GM19238 (cell line): Measurements from ENCODE around the gene PSENEN.

Source experiments
- DNase-seq: peaks from one replicate; pipeline ENCODE4 v3.0.0; 2011; ENCODE audit warnings: low spot score; ENCODE audit not compliant: insufficient read length

Gene PSENEN, protein sequence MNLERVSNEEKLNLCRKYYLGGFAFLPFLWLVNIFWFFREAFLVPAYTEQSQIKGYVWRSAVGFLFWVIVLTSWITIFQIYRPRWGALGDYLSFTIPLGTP

DNA sequence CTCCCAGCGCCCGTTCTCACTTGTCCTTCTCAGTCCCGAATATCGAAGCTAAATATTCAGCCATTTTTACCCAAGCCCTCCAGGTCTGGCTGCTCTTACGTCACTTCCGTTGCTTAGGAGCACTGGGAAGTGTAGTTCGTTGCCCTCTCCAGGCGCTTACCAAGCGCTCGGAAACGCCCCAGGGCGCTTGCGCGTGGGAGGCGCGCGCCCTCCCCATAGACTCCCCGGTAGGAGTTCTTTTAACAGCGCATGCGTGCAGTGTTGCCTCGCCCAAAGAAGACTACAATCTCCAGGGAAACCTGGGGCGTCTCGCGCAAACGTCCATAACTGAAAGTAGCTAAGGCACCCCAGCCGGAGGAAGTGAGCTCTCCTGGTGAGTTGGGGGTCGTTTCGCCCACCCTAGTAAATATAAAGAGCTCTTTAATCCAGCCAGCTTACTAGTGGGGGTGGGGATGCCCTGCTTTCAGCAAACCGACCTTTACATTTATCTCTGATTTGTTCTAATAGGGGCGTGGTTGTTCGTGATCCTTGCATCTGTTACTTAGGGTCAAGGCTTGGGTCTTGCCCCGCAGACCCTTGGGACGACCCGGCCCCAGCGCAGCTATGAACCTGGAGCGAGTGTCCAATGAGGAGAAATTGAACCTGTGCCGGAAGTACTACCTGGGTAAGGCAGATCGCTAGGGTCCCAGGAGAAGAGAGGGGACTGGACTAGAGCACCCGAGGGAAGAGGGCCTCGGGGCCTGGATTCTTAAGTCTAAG, at the start of gene PSENEN, which contains the start of gene U2AF1L4:
Gene PSENEN (plus strand): TSS at position 324 of the 759 bp plus-strand sequence. CDS start 280 bp downstream, at position 604.
Gene U2AF1L4 (minus strand): TSS at position 91 of the 759 bp plus-strand sequence. CDS start 27 bp downstream, at position 64.
- DNase-seq: peak; percentile 76

DNA sequence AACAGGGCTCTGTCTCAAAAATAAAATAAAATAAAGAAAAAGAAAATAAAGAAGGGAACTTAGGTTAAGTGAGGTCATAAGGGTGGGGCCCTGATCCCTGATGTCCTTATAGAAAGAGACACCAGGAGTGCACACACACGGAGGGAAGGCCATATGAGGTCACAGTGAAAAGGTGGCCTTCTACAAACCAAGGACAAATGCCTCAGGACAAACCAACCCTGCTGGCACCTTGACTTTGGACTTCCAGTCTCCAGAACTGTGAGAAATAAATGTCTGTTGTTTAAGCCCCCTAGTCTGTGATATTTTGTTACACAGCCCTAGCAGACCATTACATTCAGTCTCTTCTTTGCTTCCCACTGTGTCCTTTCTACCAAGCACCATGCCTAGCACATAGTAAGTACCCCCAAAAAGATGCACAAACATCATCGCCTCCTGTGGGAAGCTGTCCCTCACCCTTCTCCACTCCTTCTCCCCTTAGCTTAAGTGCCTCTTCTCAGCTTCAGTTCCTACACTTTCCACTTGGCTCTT, 49.5 kb upstream of the PSENEN start:
- no peak for DNase-seq

DNA sequence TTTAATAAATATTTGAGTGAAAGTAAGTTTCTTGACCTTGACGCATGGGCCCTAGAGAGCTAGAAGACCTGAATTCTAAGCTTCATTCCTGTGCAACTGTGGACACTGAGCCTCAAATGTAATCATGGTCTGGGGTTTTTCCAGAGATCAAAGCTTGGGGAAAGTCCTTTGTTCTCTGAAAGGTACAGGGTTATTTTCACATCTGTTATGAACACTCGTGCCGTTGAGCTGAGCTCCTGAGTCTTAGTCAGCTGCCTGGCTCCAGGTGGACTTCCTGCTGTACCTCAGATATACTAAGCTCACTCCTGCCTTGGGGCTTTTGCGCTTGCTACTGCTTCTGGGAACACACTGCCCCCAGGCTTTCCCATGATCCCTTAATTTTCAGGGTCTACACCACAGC, 48.6 kb upstream of the PSENEN start:
- DNase-seq: no peak

DNA sequence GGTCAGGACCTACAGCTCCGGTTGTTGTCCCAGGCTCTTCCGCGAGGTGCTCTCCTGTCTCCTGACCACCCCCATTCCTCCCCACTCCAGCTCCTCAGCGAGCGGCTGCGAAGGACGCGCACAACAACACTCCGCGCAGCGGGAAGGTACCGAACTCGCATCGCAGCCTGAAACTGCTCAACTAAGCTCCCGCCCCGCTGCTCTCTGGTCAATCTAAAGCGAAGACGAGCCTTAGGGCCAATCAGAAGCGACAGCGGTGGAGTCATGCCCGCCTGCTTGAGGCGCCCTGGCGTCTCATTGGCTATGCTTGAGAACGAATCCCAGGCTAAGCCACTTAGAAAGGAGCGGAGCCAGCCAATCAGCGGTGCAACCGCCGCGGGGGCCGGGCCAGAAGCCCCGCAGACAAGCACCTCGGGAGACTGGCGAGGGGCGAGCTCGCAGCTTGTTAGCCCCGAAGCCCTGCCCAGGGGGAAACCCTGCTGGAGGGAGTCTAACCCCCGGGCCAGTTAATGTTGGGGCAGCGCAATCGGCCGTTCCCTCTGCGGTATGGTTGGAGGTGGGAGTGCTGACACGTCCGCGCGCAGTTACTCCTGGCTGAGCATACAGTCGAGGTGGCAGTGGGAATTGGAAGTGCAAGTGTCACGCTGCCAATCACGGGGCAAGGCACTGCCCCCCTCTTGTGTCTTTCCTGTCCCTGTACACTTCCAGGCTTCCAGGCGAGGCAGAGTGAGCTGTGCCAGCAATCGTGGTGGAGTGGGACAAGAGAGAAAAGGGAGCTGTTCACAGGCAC, 43.0 kb upstream of the PSENEN start:
- peak; percentile 88 for DNase-seq

DNA sequence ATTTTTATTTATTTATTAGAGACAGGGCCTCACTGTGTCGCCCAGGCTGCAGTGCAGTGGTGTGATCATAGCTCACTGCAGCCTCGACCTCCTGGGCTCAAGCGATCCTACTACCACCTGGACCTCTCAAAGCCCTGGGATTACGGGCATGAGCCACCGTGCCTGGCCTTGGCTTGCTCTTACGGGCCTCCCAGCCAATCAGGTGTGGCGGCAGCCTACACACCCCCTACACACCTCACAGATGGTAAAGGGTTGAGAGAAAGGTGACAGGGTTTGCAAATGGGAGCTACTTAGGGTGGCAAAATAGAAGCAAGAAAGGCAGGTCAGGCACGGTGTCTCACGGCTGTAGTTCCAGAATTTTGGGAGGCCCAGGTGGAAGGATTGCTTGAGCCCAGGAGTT, 42.1 kb upstream of the PSENEN start:
- DNase-seq: no peak

DNA sequence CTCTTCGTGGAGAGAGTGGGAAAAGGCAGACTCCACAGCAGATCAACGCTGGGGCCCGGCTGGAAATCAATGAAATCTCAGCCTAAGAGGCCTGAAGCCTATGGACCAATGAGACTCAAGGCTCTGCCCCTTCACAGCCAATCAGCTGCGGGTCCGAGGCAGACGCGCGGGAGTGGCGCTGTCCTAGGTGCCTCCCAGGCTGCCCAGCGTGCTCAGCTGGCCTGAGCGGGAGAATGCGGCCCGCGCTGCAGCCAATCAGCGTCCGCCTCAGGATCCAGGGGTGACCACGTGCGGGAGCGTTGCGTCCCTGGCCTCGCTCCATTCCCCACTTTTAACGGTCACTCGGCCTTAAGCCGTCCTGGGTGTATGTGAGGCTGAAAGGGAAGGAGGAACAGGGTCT, 41.2 kb upstream of the PSENEN start, which contains the start of gene ZBTB32:
Gene ZBTB32 (plus strand): TSS at position 341 of the 400 bp plus-strand sequence. CDS start 10,069 bp downstream, outside the sequence.
- DNase-seq: no peak

DNA sequence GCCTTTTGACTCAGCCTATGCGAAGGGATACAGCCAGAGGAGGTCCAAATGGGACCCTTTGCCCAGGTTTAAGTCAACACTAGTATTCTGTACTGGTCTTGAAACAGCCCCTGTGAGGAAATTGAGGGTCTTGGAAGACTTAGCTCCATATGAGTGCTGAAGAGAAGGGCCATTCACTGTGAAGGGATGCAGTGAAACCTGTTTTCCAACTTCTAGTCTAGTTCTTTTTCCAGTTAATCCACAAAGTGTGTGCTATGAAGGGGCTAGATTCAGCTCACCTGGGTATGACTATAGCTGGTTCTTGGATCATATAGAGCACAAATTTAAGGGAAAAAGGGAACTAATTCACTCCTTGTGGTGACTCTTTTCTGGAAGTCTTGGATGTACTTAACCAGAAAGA, 37.1 kb upstream of the PSENEN start:
- DNase-seq: no peak

DNA sequence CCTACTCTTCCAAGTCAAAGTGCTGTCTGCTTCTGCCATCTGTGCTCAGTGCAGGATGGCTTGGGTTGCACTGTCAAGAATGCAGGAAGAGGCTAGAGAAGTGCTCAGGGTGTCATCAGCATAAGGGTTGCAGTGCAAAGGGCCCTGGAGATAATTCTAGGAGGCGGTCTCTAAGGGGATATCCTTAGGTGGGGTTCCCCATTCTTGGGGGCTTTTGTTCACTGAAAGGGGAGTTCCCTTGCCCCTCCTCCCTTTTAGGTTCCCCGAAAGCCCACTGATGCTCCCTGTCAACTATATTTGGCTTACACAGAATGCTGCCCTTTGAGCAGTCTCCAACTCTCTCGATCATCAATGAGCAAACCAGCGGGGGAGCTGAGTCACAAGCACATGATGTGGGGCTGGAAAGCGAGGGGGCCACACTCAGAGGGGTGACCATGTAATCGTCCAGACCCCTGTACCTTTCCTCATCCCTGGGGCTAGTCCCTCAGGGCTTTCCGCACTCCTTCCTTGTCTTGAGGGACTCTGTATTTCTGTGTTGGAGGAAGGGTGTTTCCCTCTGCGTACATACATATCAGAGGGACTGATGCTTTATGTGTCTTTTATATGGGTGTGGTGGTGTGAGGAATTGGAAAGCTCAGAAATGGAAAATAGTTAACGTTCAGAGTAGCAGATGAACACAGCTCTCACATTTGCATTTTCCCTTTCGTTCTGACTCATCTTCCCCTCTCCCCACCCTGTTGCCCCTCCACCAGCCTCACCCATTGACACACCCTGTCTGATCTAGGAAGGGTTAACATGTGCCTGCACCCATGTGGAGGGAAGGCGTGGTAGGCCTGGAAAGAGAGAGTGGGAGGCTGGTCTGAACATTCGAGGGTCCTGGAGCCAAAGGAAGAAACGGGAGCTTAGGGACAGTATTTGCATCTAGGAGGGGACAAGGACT, 34.4 kb upstream of the PSENEN start:
- DNase-seq: peak; percentile 60

DNA sequence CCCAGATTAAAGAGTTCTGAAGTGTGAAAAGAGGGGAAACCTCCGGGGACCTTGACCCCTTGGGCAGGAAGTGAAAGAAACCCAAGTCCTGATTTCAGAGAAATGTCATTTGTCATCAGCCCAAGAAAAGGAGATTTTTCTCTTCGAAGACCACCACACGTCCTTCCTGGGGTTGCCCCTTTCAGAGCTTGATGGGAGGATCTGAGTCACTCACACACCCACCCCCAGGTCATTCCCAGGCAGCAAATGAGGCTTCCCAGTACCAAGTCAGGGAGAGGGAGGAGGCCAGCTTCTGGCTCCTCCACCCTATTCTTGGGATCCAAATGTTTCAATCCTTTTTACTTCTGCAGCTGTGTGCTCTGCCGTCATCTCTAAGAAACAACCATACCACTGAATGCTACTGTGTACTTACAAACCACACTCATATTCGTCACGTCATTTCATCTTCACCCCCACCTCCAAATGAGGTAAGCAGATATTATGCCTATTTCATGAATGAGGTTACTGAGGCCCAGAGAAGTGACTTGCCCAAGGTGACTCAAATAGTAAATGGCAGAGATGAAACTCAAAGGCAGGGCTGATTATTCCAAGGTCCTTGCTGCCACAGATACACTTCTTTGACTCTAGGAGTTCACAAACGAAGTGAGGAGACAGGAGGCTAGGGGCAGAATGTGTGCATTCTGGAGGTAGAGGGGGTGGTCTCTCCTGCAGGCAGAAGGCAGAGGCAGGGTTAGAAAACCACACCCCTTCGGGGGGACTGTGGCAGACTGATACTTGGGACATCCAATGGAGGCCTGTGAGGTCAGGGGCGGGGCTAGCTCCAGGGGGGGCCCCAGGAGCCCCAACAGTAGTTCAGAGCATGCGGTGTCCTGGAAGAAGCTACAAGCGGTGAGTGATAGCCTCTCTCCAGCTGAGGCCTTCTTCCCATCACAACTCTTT, 32.6 kb upstream of the PSENEN start:
- peak; percentile 58 for DNase-seq

DNA sequence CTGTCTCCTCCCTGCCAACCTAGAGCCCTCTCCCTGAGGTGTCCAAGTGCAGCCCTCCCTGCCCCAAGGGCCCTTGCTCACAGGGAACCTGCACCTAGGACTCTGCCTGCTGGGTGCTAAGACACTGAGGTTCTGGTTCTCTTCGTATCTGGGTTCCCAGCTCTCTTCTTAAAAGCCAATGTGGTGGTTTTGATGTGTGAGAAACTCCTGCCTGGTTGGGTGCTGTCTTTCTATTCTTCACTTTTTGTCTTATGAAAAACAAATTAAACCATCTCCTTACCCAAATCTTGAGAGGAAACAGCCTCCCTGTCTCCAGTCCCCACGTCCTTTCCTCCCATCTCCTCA, 32.0 kb upstream of the PSENEN start:
- no peak for DNase-seq

DNA sequence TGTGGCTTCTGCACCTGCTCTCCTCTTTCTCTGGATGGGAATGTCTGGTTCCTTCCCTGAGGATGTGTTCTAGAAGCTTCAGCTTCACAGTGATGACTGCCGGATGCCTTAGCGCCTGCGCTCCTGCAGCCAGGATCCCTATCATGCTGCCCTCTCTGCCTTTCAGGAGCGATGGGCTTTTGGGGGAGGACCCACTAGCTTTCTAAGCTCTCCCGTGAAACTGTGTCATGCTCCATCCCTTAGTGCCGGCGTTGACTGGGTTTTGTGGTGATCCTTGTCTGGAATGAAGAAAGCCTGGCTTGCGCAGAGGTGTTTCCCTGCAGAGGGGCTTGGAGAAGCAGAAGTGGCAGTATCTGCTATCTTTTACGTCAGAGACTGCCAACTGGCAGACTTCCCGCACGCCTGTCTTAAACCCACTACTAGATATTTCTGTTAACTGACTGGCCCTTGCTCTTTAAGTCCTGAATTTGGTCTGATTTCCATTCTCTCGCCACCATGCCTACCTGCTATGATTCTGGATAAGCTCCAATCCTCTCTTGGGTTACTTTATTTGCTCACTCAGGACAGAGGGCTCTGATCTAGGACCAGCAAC, 31.5 kb upstream of the PSENEN start:
- DNase-seq: no peak

DNA sequence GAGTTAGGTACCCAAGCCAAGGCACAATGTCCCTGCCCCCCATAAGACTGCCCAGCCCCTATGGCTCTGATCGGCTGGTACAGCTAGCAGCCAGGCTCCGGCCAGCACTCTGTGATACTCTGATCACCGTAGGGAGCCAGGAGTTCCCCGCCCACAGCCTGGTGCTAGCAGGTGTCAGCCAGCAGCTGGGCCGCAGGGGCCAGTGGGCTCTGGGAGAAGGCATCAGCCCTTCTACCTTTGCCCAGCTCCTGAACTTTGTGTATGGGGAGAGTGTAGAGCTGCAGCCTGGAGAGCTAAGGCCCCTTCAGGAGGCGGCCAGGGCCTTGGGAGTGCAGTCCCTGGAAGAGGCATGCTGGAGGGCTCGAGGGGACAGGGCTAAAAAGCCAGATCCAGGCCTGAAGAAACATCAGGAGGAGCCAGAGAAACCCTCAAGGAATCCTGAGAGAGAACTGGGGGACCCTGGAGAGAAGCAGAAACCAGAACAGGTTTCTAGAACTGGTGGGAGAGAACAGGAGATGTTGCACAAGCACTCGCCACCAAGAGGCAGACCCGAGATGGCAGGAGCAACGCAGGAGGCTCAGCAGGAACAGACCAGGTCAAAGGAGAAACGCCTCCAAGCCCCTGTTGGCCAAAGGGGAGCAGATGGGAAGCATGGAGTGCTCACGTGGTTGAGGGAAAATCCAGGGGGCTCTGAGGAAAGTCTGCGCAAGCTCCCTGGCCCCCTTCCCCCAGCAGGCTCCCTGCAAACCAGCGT, 30.7 kb upstream of the PSENEN start:
- DNase-seq: no peak

DNA sequence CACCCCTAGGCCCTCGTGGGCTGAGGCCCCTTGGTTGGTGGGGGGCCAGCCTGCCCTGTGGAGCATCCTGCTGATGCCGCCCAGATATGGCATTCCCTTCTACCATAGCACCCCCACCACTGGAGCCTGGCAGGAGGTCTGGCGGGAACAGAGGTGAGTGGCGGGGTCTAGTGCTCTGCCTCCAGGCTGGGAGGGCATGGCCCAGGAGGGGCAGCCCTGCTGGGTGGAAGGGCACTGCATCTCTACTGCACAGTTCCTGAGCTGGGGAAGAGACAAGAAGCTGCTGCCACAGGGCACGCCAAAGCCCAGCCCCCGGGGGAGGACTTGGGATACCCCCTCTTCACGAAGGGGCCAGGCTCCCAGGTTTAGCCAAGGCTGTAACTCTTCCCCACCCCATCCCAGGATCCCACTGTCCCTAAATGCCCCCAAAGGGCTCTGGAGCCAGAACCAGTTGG, 30.1 kb upstream of the PSENEN start:
- DNase-seq: no peak

DNA sequence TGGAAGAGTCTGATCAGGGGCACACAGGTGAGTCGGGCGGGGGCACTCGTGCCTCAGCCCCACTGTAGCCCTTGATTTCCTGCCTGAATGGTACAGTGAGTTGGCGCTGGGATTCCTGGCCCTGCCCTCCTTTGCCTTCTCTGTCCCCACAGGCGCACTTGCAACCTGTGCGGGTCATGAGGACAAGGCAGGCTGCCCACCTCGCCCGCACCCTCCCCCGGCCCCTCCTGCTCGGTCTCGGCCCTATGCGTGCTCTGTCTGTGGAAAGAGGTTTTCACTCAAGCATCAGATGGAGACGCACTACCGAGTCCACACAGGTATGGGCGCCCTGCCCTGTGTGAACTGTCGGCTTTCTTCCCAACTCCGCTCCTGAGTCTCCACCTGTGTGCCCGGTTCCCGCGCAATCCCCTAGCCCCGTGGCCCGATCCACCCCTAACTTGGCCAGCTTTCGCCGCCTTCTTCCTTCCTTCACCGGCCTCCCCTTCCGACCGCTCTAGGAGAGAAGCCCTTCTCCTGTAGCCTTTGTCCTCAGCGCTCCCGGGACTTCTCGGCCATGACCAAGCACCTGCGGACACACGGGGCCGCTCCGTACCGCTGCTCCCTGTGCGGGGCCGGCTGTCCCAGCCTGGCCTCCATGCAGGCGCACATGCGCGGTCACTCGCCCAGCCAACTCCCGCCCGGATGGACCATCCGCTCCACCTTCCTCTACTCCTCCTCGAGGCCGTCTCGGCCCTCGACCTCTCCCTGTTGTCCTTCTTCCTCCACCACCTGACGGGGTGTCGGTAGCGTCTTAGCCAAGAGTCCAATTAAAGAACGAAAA, 29.3 kb upstream of the PSENEN start:
- DNase-seq: no peak

DNA sequence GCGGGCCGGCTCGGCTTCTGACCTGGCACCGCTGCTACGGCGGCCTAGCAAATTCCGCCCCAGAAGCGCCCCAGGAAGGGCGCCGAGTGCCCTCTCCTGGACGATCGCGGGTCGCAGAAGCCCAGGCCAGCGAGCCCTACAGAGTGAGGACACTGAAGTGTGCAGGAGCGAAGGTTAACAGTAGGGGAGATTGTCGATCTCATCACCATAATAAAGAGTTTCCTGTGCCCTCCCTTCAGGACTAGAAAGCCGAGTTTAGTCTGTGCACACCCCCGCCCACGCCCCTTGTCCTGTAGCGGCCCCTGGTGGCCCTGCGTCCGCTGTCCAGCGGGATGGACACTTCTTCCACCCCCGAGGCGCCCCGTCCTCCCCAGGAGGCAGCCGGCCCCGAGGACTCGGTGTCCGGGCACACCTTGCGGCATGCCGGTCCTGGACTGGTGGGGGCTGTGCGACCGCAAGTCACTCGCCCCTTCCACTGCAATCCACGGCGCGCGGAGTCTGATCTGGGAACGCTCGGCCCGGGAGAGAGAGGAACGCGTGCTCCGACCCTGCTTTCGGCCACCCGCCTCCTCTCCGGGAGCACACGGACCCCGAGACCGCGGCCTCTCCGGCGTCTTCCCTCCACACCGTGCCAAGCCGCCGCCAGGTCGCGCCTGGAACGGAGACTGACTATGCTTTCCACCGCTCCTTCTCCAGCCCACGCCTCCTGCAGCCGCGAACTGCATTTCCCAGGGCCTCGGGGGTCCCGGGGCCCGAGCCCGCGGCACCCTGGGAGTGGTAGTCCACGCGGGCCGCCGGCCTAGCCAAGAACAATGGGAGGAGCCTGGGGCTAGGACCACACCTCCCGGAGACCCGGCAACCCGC, 28.4 kb upstream of the PSENEN start:
- DNase-seq: peak; percentile 74

DNA sequence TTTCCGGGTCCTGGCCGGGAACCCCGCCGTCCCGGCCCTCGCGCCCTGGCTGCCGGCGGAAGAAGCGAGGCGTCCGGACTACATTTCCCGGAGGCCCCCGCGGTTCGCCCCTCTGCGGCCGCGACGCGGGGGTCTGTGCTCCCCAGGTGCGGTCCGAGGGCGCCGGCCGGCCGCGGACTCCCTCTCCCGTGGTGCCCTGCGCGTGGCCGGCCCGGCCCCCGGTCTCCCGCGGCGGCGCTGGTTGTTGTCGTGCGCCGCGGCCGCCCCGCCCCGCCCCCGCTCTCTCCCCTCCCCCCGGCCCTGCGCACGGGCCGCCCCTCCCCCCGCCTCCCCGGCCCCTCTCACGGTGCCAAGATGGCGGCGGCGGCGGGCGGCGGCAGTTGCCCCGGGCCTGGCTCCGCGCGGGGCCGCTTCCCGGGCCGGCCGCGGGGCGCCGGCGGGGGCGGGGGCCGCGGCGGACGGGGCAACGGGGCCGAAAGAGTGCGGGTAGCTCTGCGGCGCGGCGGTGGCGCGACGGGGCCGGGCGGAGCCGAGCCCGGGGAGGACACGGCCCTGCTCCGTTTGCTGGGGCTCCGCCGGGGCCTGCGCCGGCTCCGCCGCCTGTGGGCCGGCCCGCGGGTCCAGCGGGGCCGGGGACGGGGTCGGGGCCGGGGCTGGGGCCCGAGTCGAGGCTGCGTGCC, 27.6 kb upstream of the PSENEN start, which contains the start of gene KMT2B:
Gene KMT2B (plus strand): TSS at position 339 of the 680 bp plus-strand sequence. CDS start 16 bp downstream, at position 355.
- peak; percentile 99 for DNase-seq
